ENCODE results near the gene MYG1.

DNA sequence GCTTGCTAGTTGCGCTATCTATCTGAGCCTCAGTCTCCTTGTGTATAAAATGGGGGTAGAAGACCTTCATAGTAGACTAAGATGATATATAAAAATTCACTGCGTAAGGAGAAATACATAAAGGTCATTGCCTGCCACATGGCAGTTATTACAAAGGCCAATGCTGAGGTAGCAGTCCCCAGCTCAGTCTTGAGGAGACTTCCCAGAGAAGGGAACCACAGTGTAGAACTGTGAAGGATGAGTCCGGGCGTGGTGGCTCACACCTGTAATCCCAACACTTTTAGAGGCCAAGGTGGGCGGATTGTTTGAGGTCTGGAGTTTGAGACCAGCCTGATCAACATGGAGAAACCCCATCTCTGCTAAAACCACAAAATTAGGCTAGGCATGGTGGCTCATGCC lies 53.8 kb downstream of the MYG1 start:
- TF ChIP-seq, protein P1, sequence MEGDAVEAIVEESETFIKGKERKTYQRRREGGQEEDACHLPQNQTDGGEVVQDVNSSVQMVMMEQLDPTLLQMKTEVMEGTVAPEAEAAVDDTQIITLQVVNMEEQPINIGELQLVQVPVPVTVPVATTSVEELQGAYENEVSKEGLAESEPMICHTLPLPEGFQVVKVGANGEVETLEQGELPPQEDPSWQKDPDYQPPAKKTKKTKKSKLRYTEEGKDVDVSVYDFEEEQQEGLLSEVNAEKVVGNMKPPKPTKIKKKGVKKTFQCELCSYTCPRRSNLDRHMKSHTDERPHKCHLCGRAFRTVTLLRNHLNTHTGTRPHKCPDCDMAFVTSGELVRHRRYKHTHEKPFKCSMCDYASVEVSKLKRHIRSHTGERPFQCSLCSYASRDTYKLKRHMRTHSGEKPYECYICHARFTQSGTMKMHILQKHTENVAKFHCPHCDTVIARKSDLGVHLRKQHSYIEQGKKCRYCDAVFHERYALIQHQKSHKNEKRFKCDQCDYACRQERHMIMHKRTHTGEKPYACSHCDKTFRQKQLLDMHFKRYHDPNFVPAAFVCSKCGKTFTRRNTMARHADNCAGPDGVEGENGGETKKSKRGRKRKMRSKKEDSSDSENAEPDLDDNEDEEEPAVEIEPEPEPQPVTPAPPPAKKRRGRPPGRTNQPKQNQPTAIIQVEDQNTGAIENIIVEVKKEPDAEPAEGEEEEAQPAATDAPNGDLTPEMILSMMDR (IDR thresholded peaks at IDR 0.05; ENCODE audit: low read length): no peak
- TF ChIP-seq EZH2phosphoT487 (IDR thresholded peaks at IDR 0.05; ENCODE audit: low read length): no peak
